H9 (cell line): ENCODE data around the gene RSBN1L. TPM values are rescaled to one million over a fixed set of nuclear protein-coding genes. Genes with fewer than 3 reads are reported as not detected.

ENCODE experiments used
- DNase-seq: peaks from one replicate; pipeline ENCODE4 v3.0.0-alpha.2; 2017
- H2AFZ ChIP-seq: one replicate; pipeline ENCODE4 v1.6.1; 2013; ENCODE audit warnings: mild to moderate bottlenecking, low read length, control low read depth, moderate library complexity
- H2AK5ac ChIP-seq: 2 replicates; pipeline ENCODE4 v1.6.1; 2013; ENCODE audit warnings: low read length, control low read depth, mixed read lengths; ENCODE audit not compliant: insufficient read length
- H2BK120ac ChIP-seq: one replicate; pipeline ENCODE4 v1.6.1; 2013; ENCODE audit warnings: low read depth, mild to moderate bottlenecking, low read length, control low read depth, inconsistent platforms; ENCODE audit not compliant: poor library complexity, severe bottlenecking
- H2BK12ac ChIP-seq: 2 replicates; pipeline ENCODE4 v1.6.1; 2013; ENCODE audit warnings: low read length, control low read depth, mixed read lengths, low read depth; ENCODE audit not compliant: insufficient read length
- H2BK15ac ChIP-seq: 2 replicates; pipeline ENCODE4 v1.6.1; 2013; ENCODE audit warnings: low read depth, low read length, control low read depth
- H2BK20ac ChIP-seq: one replicate; pipeline ENCODE4 v1.6.1; 2013; ENCODE audit warnings: low read depth, mild to moderate bottlenecking, low read length, control low read depth, inconsistent platforms; ENCODE audit not compliant: poor library complexity, severe bottlenecking
- H2BK5ac ChIP-seq: 2 replicates; pipeline ENCODE4 v1.6.1; 2013; ENCODE audit warnings: low read length, control low read depth, mixed read lengths; ENCODE audit not compliant: insufficient read length
- H3K14ac ChIP-seq: 2 replicates; pipeline ENCODE4 v1.6.1; 2013; ENCODE audit warnings: low read length, control low read depth; ENCODE audit not compliant: insufficient read depth
- H3K18ac ChIP-seq: 2 replicates; pipeline ENCODE4 v1.6.1; 2013; ENCODE audit warnings: low read depth, mild to moderate bottlenecking, mixed read lengths, low read length, control low read depth; ENCODE audit not compliant: insufficient read length
- H3K23ac ChIP-seq: 2 replicates; pipeline ENCODE4 v1.6.1; 2013; ENCODE audit warnings: low read length, control low read depth, mixed read lengths, low read depth; ENCODE audit not compliant: insufficient read length
- H3K23me2 ChIP-seq: 2 replicates; pipeline ENCODE4 v1.6.1; 2013; ENCODE audit warnings: low read depth, mild to moderate bottlenecking, mixed read lengths, low read length, control low read depth; ENCODE audit not compliant: insufficient read length, poor library complexity, severe bottlenecking
- H3K27ac ChIP-seq: 2 replicates; pipeline ENCODE4 v1.5.1; 2013; ENCODE audit warnings: low read length, control low read depth, mixed read lengths, low read depth; ENCODE audit not compliant: insufficient read length
- H3K27me3 ChIP-seq: 2 replicates; pipeline ENCODE4 v1.6.1; 2013; ENCODE audit warnings: low read length, control low read depth, inconsistent platforms; ENCODE audit not compliant: insufficient read depth
- H3K4ac ChIP-seq: 2 replicates; pipeline ENCODE4 v1.6.1; 2013; ENCODE audit warnings: low read depth, mild to moderate bottlenecking, control low read depth, inconsistent platforms, low read length, moderate library complexity
- H3K4me1 ChIP-seq: 2 replicates; pipeline ENCODE4 v1.6.1; 2013; ENCODE audit warnings: low read length, control low read depth, inconsistent platforms; ENCODE audit not compliant: insufficient read depth
- H3K4me2 ChIP-seq: 2 replicates; pipeline ENCODE4 v1.6.1; 2013; ENCODE audit warnings: low read length, control low read depth, mixed read lengths; ENCODE audit not compliant: insufficient read length, insufficient read depth
- H3K56ac ChIP-seq: 2 replicates; pipeline ENCODE4 v1.6.1; 2013; ENCODE audit warnings: low read depth, mild to moderate bottlenecking, mixed read lengths, low read length, control low read depth; ENCODE audit not compliant: insufficient read length
- H3K79me1 ChIP-seq: 2 replicates; pipeline ENCODE4 v1.6.1; 2013; ENCODE audit warnings: low read depth, mild to moderate bottlenecking, moderate library complexity, low read length, control low read depth, inconsistent platforms; ENCODE audit not compliant: insufficient read depth, poor library complexity, severe bottlenecking
- H3K79me2 ChIP-seq: 2 replicates; pipeline ENCODE4 v1.6.1; 2013; ENCODE audit warnings: low read length, control low read depth, inconsistent platforms; ENCODE audit not compliant: insufficient read depth
- H3K9ac ChIP-seq: 2 replicates; pipeline ENCODE4 v1.6.1; 2013; ENCODE audit warnings: low read length, control low read depth, mixed read lengths; ENCODE audit not compliant: insufficient read length; ENCODE audit errors: extremely low read depth
- H3K9me3 ChIP-seq: one replicate; pipeline ENCODE4 v1.6.1; 2013; ENCODE audit warnings: low read depth, low read length, inconsistent platforms; ENCODE audit not compliant: control insufficient read depth
- H3T11ph ChIP-seq: one replicate; pipeline ENCODE4 v1.6.1; 2013; ENCODE audit warnings: mild to moderate bottlenecking, low read length, control low read depth, inconsistent platforms
- H4K20me1 ChIP-seq: one replicate; pipeline ENCODE4 v1.6.1; 2013; ENCODE audit not compliant: control insufficient read depth, insufficient read length, insufficient read depth
- H4K5ac ChIP-seq: 2 replicates; pipeline ENCODE4 v1.6.1; 2013; ENCODE audit warnings: low read depth, mild to moderate bottlenecking, mixed read lengths, low read length, control low read depth; ENCODE audit not compliant: insufficient read length
- H4K8ac ChIP-seq: replicated peaks from 2 replicates; pipeline ENCODE4 v1.6.1; 2013; ENCODE audit warnings: low read length, control low read depth, mixed read lengths, low read depth; ENCODE audit not compliant: insufficient read length
- H4K91ac ChIP-seq: 2 replicates; pipeline ENCODE4 v1.6.1; 2013; ENCODE audit warnings: low read depth, mild to moderate bottlenecking, moderate library complexity, mixed read lengths, low read length, control low read depth; ENCODE audit not compliant: insufficient read length
- H3K27ac Mint-ChIP-seq, 3 experiments: 2 replicates in 2 of 3; 3 replicates in 1 of 3; pipeline ENCODE4 v1.8.0; 2020 to 2021; ENCODE audit warnings: mixed read lengths in 3 of 3, mild to moderate bottlenecking in 1 of 3, moderate library complexity in 1 of 3
- H3K27me3 Mint-ChIP-seq: 2 replicates; pipeline ENCODE4 v1.8.0; 2021; ENCODE audit warnings: low read depth, mild to moderate bottlenecking, moderate library complexity, mixed read lengths
- H3K36me3 Mint-ChIP-seq, 3 experiments: 2 replicates in 2 of 3; 3 replicates in 1 of 3; pipeline ENCODE4 v1.8.0; 2020 to 2021; ENCODE audit warnings: low read depth in 3 of 3, mixed read lengths in 3 of 3; ENCODE audit not compliant: insufficient read depth in 1 of 3
- H3K4me1 Mint-ChIP-seq, 2 experiments: 2 replicates each; pipeline ENCODE4 v1.8.0; 2020; ENCODE audit warnings: mixed read lengths in 2 of 2
- H3K4me3 Mint-ChIP-seq, 2 experiments: 2 replicates in 1 of 2; 3 replicates in 1 of 2; pipeline ENCODE4 v1.8.0; 2020 to 2021; ENCODE audit warnings: mild to moderate bottlenecking in 2 of 2, mixed read lengths in 2 of 2, moderate library complexity in 1 of 2
- H3K9me3 Mint-ChIP-seq, 2 experiments: 2 replicates in 1 of 2; 3 replicates in 1 of 2; pipeline ENCODE4 v1.8.0; 2020; ENCODE audit warnings: mild to moderate bottlenecking in 2 of 2, mixed read lengths in 2 of 2, moderate library complexity in 1 of 2
- WGBS: extraction: QIAGEN DNeasy Blood & Tissue Kit; methylation state at CpG from one replicate; pipeline ENCODE4 v1.1.7; 2013; ENCODE audit warnings: missing lambda C conversion rate, low lambda C conversion rate, mixed read lengths; ENCODE audit not compliant: insufficient read length; ENCODE audit errors: extremely low coverage; 5-methylcytosine and 5-hydroxymethylcytosine counted together
- total RNA-seq: library from RNA; stranded (reverse); gene quantifications from 2 replicates; pipeline ENCODE4 v1.2.1, GENCODE V29; 2021
- TF ChIP-seq, protein P1 (sequence below): fragments of 200-600 bp; sonication (generic); conservative IDR thresholded peaks from 3 replicates; pipeline ENCODE4 v1.8.0; 2021; ENCODE audit warnings: antibody characterized with exemption, mild to moderate bottlenecking

The RSBN1L gene
- total RNA-seq, 1 experiment from 2014 or later: 20.6 TPM

GRCh38 chr7:77653572-77653971 is 42.7 kb upstream of the RSBN1L start:
- no peaks in the 10 kb centered on the region for H4K20me1 ChIP-seq
- no peak overlapping the region for H3K23ac ChIP-seq
- H4K8ac ChIP-seq: no peak overlapping the region
- WGBS: no CpG with 5 or more reads among the region's 2 CpGs
- no peak overlapping the region for H3K18ac ChIP-seq
- Mint-ChIP-seq H3K4me3 (no peak overlapping the region), H3K4me1 (no peaks in the 10 kb centered on the region), H3K27ac (no peak overlapping the region), H3K9me3 (no peaks in the 10 kb centered on the region), H3K36me3 (peaks cover 7 to 41% (median 9%) of the 10 kb centered on the region in 3 experiments; a peak in 6 of 7 replicates), H3K27me3 (no peaks in the 10 kb centered on the region)
- no peak overlapping the region for H2BK5ac ChIP-seq
- H3K56ac ChIP-seq: no peak overlapping the region
- no peak overlapping the region for H2BK12ac ChIP-seq
- H3K4me2 ChIP-seq: no peak overlapping the region
- TF ChIP-seq, protein P1, sequence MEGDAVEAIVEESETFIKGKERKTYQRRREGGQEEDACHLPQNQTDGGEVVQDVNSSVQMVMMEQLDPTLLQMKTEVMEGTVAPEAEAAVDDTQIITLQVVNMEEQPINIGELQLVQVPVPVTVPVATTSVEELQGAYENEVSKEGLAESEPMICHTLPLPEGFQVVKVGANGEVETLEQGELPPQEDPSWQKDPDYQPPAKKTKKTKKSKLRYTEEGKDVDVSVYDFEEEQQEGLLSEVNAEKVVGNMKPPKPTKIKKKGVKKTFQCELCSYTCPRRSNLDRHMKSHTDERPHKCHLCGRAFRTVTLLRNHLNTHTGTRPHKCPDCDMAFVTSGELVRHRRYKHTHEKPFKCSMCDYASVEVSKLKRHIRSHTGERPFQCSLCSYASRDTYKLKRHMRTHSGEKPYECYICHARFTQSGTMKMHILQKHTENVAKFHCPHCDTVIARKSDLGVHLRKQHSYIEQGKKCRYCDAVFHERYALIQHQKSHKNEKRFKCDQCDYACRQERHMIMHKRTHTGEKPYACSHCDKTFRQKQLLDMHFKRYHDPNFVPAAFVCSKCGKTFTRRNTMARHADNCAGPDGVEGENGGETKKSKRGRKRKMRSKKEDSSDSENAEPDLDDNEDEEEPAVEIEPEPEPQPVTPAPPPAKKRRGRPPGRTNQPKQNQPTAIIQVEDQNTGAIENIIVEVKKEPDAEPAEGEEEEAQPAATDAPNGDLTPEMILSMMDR: no peak
- H4K5ac ChIP-seq: no peak overlapping the region
- no peaks in the 10 kb centered on the region for H3K23me2 ChIP-seq
- no peaks in the 10 kb centered on the region for H3K4me1 ChIP-seq
- no peaks in the 10 kb centered on the region for H3K79me2 ChIP-seq
- H3T11ph ChIP-seq: no peak overlapping the region
- no peak overlapping the region for H3K27ac ChIP-seq
- H3K27me3 ChIP-seq: no peaks in the 10 kb centered on the region
- H3K4ac ChIP-seq: no peak overlapping the region
- H4K91ac ChIP-seq: no peak overlapping the region
- no peak overlapping the region for H2AFZ ChIP-seq
- no peak overlapping the region for H2BK120ac ChIP-seq
- no peaks in the 10 kb centered on the region for H3K79me1 ChIP-seq
- H2AK5ac ChIP-seq: no peak overlapping the region
- no peak for DNase-seq
- H2BK15ac ChIP-seq: no peak overlapping the region
- H3K9me3 ChIP-seq: no peaks in the 10 kb centered on the region
- H3K14ac ChIP-seq: no peak overlapping the region
- no peak overlapping the region for H3K9ac ChIP-seq
- H2BK20ac ChIP-seq: no peak overlapping the region
